Fibroblast of mammary gland (primary cell): ENCODE measurements around the gene DIP2C.
A peak's percentile ranks its signal among the peaks of the same experiment; 100 is the strongest.

ENCODE experiments used
- DNase-seq: peaks from one replicate; pipeline ENCODE4 v3.0.0-alpha.2; 2010; ENCODE audit warnings: low read depth
- H3K4me3 ChIP-seq: 2 replicates; pipeline ENCODE4 v1.5.1; 2011; ENCODE audit warnings: low read depth, mild to moderate bottlenecking, low read length, moderate library complexity; ENCODE audit not compliant: control insufficient read depth
- TF ChIP-seq, protein P1 (sequence below): conservative IDR thresholded peaks from 2 replicates; pipeline ENCODE4 v1.5.1; 2011; ENCODE audit warnings: low read depth, low read length, inconsistent platforms; ENCODE audit not compliant: control insufficient read depth, insufficient read depth

DIP2C gene

DNA sequence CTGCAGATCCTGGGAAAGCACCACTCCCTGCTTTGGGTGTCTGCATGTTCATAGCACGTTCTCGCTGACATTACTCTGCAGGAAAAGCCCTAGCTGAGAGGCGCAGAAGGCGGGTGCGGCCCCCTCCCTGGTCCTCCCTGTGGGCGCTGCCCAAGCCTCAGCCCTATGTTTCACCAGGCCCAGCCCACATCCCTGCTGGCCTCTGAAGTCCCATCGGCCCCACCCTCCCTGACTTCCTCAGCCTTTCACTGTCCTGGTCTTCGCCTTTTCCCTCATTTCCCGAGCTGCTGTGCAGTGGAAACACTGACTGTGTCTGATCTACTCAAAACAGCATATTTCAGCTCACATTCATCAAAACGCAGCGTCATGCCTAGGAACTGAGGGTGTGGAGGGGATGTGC, 36.3 kb upstream of the DIP2C start:
- TF ChIP-seq, protein P1, sequence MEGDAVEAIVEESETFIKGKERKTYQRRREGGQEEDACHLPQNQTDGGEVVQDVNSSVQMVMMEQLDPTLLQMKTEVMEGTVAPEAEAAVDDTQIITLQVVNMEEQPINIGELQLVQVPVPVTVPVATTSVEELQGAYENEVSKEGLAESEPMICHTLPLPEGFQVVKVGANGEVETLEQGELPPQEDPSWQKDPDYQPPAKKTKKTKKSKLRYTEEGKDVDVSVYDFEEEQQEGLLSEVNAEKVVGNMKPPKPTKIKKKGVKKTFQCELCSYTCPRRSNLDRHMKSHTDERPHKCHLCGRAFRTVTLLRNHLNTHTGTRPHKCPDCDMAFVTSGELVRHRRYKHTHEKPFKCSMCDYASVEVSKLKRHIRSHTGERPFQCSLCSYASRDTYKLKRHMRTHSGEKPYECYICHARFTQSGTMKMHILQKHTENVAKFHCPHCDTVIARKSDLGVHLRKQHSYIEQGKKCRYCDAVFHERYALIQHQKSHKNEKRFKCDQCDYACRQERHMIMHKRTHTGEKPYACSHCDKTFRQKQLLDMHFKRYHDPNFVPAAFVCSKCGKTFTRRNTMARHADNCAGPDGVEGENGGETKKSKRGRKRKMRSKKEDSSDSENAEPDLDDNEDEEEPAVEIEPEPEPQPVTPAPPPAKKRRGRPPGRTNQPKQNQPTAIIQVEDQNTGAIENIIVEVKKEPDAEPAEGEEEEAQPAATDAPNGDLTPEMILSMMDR: no peak
- no peak overlapping the region for H3K4me3 ChIP-seq
- DNase-seq: peak; percentile 73

DNA sequence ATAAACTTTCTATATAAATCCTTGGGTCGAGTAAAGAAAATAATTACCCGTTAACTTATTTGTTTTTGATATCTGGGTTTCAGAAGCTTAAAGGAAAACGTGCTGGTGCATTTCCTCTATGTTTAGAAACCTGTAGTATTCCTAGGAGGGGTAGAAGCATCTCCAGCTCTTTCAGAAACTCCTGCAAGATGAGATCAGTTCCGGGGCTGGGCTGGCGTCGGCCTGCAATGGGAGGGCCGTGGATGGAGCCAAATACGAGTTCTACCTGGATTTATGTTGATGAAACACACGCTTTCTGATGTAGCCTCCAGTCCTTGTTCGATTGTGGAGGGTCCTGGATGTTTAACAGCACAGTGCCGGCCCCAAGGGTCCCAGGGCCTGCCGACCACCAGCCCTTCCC, 35.8 kb upstream of the DIP2C start:
- no peak for DNase-seq
- no peak overlapping the region for H3K4me3 ChIP-seq
- TF ChIP-seq, protein P1: no peak

DNA sequence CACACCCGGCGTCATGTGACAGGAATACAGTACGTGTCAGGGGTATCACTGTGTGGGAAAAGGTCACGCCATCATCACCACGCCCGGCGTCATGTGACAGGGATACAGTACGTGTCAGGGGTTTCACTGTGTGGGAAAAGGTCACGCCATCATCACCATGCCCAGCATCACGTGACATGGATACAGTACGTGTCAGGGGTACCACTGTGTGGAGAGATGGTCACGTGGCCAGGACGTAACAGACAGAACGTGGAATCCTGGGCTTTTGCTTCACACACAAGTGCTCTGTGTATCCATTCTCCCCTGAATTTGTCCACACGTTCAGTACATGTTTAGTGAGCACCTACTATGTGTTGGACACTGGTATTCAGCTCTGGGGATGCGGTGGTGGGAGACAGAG, 34.5 kb upstream of the DIP2C start:
- H3K4me3 ChIP-seq: no peak overlapping the region
- TF ChIP-seq, protein P1: no peak
- DNase-seq: no peak

DNA sequence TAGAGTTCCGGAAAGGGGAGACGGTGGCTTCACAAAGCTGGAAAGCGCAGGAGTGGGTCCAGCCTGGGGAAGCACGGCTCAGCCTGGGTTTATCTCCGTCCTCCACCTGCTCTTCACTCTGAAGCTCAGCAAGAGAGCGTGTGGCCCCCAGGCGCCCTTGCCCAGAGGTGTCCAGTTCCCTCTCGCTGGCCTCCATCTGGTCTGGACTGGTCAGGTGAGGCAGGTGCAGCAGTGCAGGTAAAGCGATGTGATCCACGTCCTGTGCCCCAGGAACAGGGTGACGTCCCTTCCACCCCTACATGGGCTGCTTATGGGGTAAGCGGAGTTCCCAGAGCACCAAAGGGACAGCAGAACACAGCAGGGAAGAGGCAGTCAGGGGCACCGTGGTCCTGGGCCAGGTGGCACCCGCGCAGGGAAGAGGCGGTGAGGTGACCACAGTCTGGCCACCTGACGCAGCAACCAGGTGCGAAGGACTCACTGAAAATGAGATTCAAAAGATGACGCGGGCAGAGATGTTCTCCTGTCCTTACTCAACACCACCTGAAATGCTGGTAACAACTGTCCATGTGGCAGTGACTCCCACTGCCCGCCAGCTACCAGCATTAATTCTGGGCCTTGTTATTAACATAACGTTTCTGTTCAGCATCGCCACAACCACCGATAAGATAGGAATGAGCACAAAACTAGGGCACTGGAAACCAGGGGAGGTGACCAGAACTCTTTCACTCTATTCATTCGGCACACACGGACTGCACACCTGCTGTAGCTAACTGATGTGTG, 33.0 kb upstream of the DIP2C start:
- DNase-seq: no peak
- TF ChIP-seq, protein P1: no peak
- no peak overlapping the region for H3K4me3 ChIP-seq

DNA sequence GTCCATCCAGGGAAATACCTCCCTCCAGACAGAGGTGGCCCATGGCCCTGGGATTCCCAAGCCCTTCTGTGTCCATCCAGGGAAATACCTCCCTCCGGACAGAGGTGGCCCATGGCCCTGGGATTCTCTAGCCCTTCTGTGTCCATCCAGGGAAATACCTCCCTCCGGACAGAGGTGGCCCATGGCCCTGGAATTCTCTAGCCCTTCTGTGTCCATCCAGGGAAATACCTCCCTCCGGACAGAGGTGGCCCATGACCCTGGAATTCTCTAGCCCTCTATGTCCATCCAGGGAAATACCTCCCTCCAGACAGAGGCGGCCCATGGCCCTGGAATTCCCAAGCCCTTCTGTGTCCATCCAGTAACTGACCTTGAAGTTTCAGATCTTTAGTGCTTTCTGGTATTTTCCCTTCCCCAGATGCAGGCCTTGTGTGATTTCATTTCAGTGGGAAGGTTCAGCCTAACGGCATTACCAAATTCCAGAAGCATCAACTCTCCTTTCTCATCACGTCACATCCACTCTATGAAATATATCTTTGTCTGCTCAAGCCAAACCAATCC, 28.8 kb upstream of the DIP2C start:
- no peak overlapping the region for H3K4me3 ChIP-seq
- DNase-seq: no peak
- TF ChIP-seq, protein P1: no peak

DNA sequence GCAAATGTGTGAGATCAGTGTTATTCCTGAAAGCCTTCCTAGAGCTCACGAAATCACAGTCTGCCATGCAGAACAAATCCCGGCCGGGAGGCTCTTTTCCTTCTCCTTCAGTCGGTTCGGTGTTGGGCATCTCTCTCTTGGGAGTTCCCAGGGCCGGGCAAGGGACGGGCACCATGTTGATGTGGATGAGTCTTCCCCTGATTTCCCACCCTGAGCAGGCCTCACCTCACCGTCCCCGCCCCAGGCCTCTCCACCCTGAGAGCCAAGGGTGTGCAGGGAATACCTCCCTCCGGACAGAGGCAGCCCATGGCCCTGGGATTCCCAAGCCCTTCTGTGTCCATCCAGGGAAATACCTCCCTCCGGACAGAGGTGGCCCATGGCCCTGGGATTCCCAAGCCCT, 28.0 kb upstream of the DIP2C start:
- TF ChIP-seq, protein P1: no peak
- no peak overlapping the region for H3K4me3 ChIP-seq
- no peak for DNase-seq

DNA sequence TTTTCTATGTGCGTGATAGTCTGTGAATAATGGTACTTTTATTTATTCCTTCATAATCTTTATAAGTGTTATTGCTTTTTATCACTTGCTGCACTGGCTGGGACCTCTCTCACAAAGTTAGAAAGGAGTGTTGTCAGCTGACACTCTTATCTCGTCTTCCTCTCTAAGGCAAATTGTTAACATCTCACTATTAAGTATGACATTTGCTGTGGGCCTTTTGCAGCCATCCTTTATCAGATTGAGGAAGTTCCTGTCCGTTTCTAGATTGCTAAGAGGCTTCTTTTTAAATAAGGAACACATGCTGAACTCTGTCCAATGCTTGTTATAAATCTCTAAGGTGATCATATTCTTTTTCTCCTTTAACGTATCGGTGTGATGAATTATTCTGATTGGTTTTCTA, 27.4 kb upstream of the DIP2C start:
- H3K4me3 ChIP-seq: no peak overlapping the region
- DNase-seq: no peak
- TF ChIP-seq, protein P1: no peak
